GM12892 (cell line): ENCODE data around the gene OPA1.

ENCODE experiments used
- POLR2A ChIP-seq: IDR thresholded peaks from 2 replicates; pipeline ENCODE4 v1.6.1; 2011; ENCODE audit warnings: low read depth, low read length, control low read depth
- POLR2AphosphoS5 ChIP-seq: IDR thresholded peaks from 2 replicates; pipeline ENCODE4 v1.6.1; 2011; ENCODE audit warnings: low read depth, low read length, control low read depth
- TAF1 ChIP-seq: IDR thresholded peaks from 2 replicates; pipeline ENCODE4 v1.6.1; 2011; ENCODE audit warnings: low read depth, mild to moderate bottlenecking, control low read depth, low read length, borderline replicate concordance

DNA sequence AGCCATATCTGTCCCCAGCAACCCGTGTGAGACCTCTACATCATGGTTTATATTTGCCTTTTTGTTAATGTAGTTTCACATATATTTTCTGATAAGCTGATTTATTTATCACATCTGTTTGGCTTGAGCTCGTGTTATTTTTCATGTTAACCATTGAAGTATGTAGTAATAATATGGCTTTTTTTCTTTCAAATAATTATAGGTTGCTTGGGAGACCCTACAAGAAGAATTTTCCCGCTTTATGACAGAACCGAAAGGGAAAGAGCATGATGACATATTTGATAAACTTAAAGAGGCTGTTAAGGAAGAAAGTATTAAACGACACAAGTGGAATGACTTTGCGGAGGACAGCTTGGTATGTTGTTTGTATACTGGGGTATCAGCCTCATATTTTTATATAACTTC lies 63.9 kb downstream of the OPA1 start:
- TF ChIP-seq POLR2AphosphoS5: no peak
- no peak for TF ChIP-seq POLR2A
- TF ChIP-seq TAF1: no peak
